GM19193 (cell line): ENCODE data around the gene FAM168A.

Source experiments
- POLR2A ChIP-seq: IDR thresholded peaks from 4 replicates; pipeline ENCODE4 v1.6.1; 2011; ENCODE audit not compliant: insufficient read depth, insufficient read length; ENCODE audit errors: extremely low read depth

Gene FAM168A

DNA sequence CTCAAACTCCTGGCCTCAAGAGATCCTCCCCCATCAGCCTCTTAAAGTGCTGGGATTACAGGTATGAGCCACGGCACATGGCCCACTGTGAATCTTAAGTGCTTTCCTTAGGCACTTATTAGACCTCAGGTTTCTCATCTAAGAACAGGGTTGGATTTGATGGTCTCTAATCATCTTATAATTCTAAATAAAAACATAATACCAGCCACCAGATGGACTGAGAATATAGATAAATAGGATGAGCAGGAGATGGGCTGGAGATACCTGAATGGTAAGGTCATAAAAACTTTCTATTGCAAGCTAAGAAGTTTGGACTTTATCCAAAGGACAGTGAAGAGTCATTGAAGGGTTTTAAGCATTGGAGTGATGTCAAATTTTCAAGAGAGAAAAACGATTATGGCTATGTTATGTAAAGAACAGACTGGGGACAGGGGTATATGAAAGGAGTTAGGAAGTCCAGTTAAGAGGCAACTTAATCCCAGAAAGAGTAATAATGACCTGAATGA, 136.5 kb downstream of the FAM168A start:
- TF ChIP-seq POLR2A = no peak

DNA sequence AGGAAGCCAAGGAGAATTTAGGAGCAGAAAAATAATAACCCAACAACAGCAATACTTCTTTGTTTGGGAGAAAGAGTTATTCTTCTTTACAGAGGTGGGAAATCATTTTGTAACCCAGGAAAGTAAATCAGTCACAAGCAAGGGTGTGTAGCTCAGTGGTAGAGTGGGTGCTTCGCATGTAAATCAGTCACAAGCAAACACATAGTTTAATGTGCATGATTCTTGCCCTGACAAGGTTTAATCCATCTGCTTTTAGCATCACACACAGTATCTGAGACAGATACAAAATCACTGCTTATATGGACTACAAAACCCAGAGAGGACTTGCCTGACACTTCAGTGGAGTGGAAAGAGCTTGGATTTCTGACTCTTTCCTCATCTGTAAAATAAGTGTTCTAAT, 139.7 kb downstream of the FAM168A start:
- TF ChIP-seq POLR2A = no peak

DNA sequence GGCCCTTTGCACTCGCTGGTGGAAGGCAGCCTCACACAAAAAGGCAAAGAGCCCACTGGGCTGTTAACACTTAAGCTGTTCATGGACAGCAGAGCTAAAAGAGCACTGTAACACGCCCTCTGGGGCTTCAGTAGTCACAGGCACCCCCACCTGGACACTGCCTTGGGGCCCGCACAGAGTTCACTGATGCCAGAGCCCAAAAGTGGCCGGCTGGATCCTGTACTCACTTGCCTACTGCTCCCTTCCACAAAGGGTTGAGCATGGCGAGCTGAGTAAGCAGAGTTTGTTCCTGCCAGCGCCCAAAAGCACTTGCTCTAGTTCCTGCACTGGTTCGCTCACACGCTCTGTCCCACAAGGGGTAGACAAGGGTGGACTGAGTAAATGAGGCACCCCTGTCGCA, 142.9 kb downstream of the FAM168A start:
- no peak for TF ChIP-seq POLR2A

DNA sequence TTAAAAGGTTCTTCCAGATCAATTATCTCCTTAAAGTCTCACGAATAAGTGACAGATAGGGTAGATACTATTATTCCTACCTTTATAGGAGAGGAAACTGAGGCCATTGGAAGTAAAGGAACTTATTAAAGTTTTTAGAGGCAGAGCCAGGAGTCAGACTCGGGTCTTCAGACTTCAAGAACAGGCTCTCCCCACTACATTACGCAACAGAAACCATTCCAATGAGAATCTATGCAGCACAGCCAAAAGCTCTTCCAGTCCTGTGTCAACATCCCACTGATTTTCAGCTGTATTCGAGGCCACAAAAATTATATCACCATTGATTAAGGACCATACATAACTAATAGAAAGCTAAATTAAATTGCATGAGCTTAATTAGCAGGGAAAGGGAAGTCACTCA, 144.3 kb downstream of the FAM168A start:
- TF ChIP-seq POLR2A = no peak

DNA sequence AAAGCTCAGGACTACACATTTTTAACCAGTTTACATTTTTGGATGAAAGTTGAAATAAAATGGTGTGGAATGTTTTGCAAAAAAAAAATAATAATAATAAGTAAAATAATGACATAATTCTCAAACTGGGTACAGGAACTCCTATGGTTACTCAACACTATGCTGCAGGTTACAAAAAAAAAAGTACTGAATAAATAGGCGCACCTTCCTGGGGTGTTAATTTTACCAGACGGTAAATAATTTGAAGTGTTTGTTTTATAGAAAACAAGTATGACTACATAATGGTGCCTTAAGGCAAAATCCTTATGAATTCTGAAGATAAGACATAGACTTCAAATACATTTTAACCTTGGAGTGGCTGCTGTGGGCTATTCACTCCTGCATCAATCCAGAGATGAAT, 145.2 kb downstream of the FAM168A start:
- no peak for TF ChIP-seq POLR2A

DNA sequence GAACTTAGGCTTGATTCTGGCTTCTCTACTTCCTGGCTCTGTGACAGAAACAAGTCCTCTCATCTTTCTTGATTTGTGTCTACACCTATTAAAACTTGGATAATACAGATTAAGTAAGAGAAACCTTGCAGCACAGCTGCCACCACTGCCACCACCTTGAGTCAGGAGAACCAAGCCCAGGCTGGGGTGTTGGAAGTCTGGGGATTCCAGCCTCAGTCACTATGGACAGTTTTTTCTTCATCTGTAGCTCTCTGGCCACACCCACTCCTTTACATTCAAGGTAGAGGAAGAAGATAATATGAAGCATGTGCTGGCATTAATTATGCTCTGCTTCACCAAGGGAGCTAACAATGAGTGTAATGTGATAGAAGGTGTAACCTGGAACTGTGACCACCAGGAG, 146.0 kb downstream of the FAM168A start:
- no peak for TF ChIP-seq POLR2A

DNA sequence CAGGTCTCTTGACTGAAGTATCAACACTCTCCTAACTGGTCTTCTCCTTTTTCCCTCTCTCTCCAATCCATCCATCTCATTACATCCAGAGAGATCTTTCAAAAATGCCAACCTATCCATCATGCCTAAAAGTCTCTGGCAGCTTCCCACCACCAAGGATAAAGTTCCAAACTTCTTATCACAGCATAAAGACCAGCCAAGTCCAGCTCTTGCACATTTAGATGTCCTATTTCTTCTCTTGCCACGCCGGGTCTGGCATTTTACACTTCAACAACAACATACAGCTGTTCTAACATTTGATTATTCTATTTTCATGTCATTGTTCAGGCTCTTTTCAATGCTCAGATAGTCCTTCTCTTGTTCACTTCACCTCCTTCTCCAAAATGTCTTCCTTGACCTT, 151.1 kb downstream of the FAM168A start:
- no peak for TF ChIP-seq POLR2A

DNA sequence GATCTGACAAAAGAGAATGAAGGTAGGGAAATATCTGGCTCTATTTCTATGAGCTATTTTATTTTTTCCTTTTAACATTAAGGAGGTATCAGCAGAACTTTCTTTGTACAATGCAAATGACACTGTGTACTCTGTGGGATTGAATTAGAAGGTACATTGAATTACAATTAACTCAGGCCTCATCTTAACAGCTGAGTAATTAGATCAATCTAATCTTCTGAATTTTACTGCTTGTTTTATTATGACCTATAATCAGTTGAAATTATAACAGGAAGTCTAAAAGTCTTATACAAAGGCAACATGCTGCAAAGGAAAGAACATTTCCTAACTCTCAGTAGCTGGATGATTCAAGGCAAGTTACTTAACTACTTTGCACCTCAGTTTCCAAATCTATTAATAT, 151.9 kb downstream of the FAM168A start:
- TF ChIP-seq POLR2A = no peak

DNA sequence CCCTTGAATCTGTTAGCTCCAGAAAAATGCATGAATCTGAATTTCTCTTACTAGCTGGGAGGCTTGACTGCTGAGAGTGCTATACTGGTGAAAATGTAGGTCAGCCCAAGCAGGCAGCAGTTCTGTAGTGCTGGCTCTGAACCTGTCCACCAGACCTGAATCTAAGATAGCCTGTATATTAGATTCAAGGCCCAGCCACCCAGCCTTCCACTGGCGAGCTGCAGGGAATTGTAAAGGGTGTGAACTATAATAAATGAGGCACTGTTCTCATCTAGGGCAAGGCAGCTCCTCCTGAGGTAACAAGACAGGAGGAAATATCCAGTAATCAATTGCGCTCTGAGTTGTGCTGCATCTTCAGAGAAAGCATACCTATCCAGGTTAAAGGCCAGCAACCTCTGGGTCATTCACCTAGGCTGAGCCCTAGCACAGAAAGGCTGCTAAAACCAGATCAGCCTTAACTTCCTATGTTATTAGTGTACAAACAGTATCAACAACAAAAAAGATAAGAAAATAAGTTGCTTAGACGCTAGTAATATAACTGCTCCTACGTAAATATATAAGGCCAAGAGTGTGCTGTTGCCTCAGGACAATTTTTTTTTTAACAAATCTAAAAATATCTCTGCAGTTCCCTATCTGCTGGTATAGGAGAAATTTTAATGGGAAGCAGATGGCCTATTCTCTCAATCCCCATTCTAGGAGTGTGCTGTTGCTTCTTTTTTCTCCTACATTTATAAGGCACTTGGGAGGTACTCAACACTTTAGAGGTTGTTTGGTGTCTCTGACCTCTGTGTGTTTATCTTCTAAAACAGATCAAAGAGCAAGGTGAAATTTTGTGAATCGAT, 158.7 kb downstream of the FAM168A start:
- TF ChIP-seq POLR2A = no peak

DNA sequence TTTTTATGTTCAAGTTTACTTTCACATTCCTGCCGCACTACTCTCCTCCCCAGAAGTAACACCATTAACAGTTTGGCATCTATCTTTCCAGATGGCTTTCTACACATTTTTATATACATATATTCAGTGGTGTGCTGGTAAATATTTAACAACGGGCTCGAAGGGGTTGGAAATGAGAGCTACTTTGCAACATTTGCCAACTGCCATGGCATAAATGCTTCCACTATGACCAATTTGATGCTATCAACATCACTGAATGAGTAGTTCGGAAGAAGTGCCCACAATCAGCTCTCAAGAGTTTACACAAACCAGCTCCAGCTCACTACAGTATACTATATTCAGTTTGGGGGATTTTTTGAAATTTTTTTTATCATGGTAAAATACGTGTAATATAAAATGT, 166.5 kb downstream of the FAM168A start:
- no peak for TF ChIP-seq POLR2A

DNA sequence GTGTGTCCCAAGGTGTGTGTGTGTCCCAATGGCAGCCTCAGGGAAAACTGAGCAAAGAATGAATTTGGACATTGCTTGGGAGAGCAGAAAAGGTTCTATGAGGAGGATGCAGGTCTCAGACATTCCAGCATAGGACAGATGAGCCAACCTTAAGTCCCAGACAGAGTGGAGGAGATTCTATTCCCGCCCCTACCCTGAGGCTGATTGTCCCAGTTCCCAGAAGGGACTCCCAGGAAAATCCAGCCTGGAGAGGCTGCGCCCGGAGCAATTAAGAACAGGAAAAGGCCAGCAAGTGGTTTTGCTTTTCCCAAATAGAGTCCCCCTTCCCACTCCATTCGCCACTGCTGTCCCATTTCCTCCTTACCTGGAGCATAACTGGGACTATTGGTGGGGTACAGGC, 167.6 kb downstream of the FAM168A start:
- TF ChIP-seq POLR2A = no peak

DNA sequence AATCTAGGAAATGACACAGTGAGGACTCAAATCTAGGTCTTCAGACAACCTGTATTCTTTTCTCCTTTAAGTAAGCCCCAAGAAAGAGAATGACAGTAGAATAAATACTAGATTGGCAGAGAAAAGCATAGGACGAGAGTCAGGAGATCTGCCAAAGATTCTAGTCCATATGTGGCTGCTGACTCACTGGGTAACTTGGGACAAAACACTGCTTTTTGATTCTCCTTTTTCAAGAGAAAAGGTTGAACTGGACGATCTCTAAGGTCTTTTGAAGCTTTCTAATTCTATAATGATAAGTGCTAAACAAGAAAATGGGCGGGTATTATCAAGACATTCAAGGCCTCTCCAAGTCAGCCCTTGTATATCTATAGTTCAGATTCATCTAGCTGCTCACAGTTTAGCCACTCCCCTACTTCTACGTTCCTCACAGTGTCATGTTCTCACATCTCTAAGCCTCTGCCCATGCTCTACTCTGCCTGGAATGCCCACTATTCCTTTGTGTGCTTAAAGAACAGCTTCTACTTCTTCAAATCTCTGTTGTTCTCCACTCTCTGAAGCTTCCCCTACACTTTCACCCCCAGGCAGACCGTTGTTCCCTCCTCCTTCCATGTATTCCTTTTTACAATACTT, 168.7 kb downstream of the FAM168A start:
- no peak for TF ChIP-seq POLR2A

DNA sequence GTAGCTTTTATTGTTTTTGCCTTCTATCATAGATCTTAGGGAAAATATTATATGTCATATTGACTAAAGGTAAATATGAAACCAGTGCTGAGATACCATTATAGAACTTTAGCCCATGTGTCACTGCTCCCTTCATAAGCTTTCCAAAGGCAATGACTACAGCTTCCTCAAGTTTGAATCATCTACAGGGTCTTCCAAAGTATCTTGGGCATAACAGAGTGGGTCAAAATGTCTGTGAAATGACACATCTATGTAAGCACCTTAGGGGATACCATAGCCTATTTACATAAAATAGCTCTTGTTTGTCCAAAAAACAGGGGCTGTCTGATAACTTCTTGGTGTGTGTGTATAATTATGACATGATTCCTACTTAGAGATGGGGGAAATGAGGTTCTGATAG, 169.2 kb downstream of the FAM168A start:
- no peak for TF ChIP-seq POLR2A

DNA sequence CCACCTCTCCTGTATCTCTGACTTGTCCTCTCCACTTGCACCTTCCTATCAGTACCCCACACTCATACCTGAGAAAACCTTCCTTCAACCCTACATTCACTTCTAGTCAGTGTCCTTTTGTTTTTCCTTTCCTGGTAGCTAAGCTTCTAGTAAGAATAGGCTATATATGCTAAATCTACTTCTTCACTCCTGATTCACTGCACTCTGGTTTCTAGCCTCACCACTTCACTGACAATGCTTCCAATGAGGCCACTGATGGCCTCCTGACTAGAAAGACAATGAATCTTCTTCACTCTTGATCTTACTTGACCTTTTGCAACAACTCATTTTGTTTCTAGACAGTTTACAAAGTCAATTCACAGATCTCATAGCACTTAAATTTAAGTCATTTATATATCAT, 169.7 kb downstream of the FAM168A start:
- TF ChIP-seq POLR2A = no peak

DNA sequence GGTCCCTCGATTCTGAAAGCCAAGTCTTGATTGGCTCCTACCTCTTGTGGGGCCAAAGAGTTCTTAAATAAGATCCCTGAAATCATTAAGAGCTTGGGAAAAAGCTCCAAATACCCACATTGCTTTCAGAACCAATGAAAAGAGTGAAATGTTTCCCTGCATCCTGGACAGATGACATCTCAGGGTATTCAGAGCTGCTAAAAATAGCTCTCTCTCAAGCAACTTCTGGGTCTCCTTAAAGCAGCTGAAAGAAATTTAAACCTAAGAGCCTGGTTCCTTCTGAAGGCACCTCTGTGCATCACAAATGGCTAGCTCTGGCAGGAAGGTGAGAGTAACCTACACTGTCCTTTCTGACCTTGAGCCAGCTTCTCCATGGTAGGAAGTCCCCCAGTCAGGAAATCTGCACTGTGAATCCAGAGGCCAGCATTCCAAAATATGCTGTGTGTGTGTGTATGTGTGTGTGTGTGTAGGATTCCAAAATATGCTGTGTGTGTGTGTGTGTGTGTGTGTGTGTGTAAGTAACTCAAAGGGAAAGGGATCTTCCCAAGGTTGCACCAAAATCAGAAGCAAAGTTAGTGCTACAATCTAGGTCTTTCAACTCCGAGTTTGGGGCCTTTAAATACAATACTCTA, 171.6 kb downstream of the FAM168A start:
- no peak for TF ChIP-seq POLR2A

DNA sequence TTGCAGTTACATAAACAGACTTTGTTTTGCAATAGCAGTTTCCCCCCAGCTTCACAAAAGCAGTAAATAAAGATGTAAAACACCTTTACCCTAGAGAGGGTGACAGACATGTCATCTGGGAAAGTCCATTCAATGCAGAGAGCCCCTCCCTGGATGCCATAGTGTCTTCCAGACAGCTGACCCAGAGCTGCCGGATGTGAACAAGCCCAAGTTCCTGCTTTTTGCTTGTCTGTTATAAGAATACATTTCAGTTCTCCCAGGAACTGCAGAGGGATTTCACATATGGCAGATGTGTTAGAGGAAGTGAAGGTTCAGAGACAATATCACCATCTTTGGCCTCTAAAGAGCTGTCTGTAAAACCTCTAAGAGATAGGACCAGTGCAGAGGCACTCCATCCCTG, 172.8 kb downstream of the FAM168A start:
- no peak for TF ChIP-seq POLR2A
